Osteoblast (primary cell): ENCODE results near the gene DDIAS. TPM values are rescaled to one million over a fixed set of nuclear protein-coding genes. Genes with fewer than 3 reads are reported as not detected.
"Not testable (repeated sequence)": the region's sequence is repeated elsewhere in the genome, so short reads cannot be mapped to it uniquely, and the experiment has no call there.

Source experiments
- DNase-seq: peaks from one replicate; pipeline ENCODE4 v3.0.0; 2011; ENCODE audit warnings: low spot score, mixed read lengths; ENCODE audit not compliant: insufficient read length; ENCODE audit errors: missing footprints
- H2AFZ ChIP-seq: 2 replicates; pipeline ENCODE4 v1.6.0; 2011; ENCODE audit warnings: mild to moderate bottlenecking, low read length
- H3K27ac ChIP-seq: 2 replicates; pipeline ENCODE4 v1.5.1; 2011; ENCODE audit warnings: mild to moderate bottlenecking, low read depth, low read length, moderate library complexity
- H3K27me3 ChIP-seq: 2 replicates; pipeline ENCODE4 v1.6.0; 2012; ENCODE audit warnings: mild to moderate bottlenecking, control low read depth, inconsistent platforms, low read length, moderate library complexity; ENCODE audit not compliant: insufficient read depth
- H3K36me3 ChIP-seq: 2 replicates; pipeline ENCODE4 v1.5.1; 2011; ENCODE audit warnings: mild to moderate bottlenecking, low read length, control low read depth, moderate library complexity; ENCODE audit not compliant: insufficient read depth
- H3K4me1 ChIP-seq: 2 replicates; pipeline ENCODE4 v1.5.1; 2011; ENCODE audit warnings: mild to moderate bottlenecking, low read length, control low read depth, moderate library complexity; ENCODE audit not compliant: insufficient read depth
- H3K4me2 ChIP-seq: 2 replicates; pipeline ENCODE4 v1.6.0; 2011; ENCODE audit warnings: mild to moderate bottlenecking, low read length; ENCODE audit not compliant: insufficient read depth
- H3K4me3 ChIP-seq: fragments of 200-600 bp; sonication (generic); 3 replicates; pipeline ENCODE4 v1.5.1; 2012; ENCODE audit warnings: mild to moderate bottlenecking, low read length, inconsistent platforms; ENCODE audit not compliant: insufficient read depth
- H3K79me2 ChIP-seq: 2 replicates; pipeline ENCODE4 v1.6.0; 2012; ENCODE audit warnings: mild to moderate bottlenecking, low read length, control low read depth, inconsistent platforms; ENCODE audit not compliant: insufficient read depth
- H3K9me3 ChIP-seq: 2 replicates; pipeline ENCODE4 v1.5.1; 2011; ENCODE audit warnings: low read depth, low read length, control low read depth
- H4K20me1 ChIP-seq: 2 replicates; pipeline ENCODE4 v1.6.0; 2012; ENCODE audit warnings: mild to moderate bottlenecking, low read length, control low read depth; ENCODE audit not compliant: insufficient read depth
- total RNA-seq: library from RNA; depleted of rRNA; stranded (reverse); fragments of >200 nt; gene quantifications from 2 replicates; pipeline ENCODE4 v1.2.3, GENCODE V29; 2012
- TF ChIP-seq, protein P1 (sequence below): IDR thresholded peaks from 2 replicates; pipeline ENCODE4 v1.5.1; 2011; ENCODE audit warnings: mild to moderate bottlenecking, low read depth, low read length, moderate library complexity; ENCODE audit errors: extremely low read depth

DDIAS gene
- total RNA-seq, 1 donor, result 1.8 TPM

- Histone ChIP-seq H3K79me2 (no peaks in the 10 kb centered on the region), H2AFZ (no peak overlapping the region), H3K27me3 (no peaks in the 10 kb centered on the region), H3K9me3 (no peaks in the 10 kb centered on the region), H3K27ac (no peak overlapping the region), H3K4me3 (no peak overlapping the region), H4K20me1 (no peaks in the 10 kb centered on the region), H3K4me1 (no peaks in the 10 kb centered on the region), H3K36me3 (no peaks in the 10 kb centered on the region), H3K4me2 (no peak overlapping the region)
- TF ChIP-seq, protein P1, sequence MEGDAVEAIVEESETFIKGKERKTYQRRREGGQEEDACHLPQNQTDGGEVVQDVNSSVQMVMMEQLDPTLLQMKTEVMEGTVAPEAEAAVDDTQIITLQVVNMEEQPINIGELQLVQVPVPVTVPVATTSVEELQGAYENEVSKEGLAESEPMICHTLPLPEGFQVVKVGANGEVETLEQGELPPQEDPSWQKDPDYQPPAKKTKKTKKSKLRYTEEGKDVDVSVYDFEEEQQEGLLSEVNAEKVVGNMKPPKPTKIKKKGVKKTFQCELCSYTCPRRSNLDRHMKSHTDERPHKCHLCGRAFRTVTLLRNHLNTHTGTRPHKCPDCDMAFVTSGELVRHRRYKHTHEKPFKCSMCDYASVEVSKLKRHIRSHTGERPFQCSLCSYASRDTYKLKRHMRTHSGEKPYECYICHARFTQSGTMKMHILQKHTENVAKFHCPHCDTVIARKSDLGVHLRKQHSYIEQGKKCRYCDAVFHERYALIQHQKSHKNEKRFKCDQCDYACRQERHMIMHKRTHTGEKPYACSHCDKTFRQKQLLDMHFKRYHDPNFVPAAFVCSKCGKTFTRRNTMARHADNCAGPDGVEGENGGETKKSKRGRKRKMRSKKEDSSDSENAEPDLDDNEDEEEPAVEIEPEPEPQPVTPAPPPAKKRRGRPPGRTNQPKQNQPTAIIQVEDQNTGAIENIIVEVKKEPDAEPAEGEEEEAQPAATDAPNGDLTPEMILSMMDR, result no peak
- DNase-seq, result no peak
Observed at GRCh38 chr11:82967381-82967780, 65.8 kb downstream of the DDIAS start.

DNA sequence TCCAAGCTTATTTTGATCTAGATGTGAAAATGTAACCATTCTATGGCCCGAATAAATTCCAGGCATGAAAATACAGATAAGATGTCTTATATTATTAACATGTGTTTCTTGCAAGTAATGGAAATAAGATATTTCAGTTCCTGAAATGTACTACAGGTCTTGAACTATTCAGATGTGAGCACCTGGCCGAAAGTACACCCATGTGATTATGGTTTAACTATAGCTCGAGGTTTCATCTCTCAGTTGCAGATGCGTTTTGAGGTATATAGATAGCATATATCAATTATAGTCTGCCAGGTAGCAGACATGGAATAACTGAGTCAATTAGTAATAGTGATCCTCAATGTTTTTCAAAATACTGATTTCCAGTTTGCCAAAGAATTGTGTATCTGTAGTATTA lies 68.3 kb downstream of the DDIAS start:
- Histone ChIP-seq H3K4me2 (no peak overlapping the region), H2AFZ (no peak overlapping the region), H3K9me3 (no peaks in the 10 kb centered on the region), H3K4me1 (no peaks in the 10 kb centered on the region), H3K36me3 (no peaks in the 10 kb centered on the region), H4K20me1 (no peaks in the 10 kb centered on the region), H3K27ac (no peak overlapping the region), H3K27me3 (no peaks in the 10 kb centered on the region), H3K79me2 (no peaks in the 10 kb centered on the region), H3K4me3 (no peak overlapping the region)
- DNase-seq, result peak; percentile 35
- TF ChIP-seq, protein P1, result no peak

DNA sequence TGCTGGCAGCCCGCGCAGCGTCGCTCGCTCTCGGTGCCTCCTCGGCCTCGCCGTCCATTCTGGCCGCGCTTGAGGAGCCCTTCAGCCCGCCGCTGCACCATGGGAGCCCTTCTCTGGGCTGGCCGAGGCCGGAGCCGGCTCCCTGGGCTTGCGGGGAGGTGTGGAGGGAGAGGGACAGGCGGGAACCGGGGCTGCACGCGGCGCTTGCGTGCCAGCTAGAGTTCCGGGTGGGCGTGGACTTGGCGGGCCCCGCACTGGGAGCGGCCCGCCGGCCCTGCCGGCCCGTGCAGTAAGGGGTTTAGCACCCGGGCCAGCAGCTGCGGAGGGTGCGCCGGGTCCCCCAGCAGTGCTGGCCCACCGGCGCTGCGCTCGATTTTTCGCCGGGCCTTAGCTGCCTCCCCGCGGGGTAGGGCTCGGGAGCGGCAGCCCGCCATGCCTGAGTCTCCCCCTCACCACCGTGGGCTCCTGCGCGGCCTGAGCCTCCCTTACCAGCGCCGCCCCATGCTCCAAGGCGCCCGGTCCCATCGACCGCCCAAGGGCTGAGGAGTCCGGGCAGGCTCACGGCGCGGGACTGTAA lies 69.1 kb downstream of the DDIAS start:
- not testable (repeated sequence) for H3K4me1 ChIP-seq, H3K4me3 ChIP-seq, H3K4me2 ChIP-seq, H3K36me3 ChIP-seq, H3K27me3 ChIP-seq, H3K79me2 ChIP-seq, H3K9me3 ChIP-seq, H2AFZ ChIP-seq, DNase-seq, H4K20me1 ChIP-seq, H3K27ac ChIP-seq

DNA sequence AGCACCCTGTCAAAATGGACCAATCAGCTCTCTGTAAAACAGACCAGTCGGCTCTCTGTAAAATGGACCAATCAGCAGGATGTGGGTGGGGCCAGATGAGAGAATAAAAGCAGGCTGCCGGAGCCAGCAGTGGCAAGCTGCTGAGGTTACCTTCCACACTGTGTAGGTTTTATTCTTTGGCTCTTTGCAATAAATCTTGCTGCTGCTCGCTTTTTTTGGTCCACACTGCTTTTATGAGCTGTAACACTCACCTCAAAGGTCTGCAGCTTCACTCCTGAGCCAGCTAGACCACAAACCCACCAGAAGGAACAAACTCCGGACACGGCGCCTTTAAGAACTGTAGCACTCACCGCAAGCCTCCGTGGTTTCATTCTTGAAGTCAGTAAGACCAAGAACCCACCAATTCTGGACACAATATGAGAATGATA lies 70.0 kb downstream of the DDIAS start:
- Histone ChIP-seq H3K4me3 (peak overlapping the region; percentile 62), H2AFZ (peak overlapping the region; percentile 26), H3K4me2 (peak overlapping the region; percentile 71)
- DNase-seq, H3K36me3 ChIP-seq, H4K20me1 ChIP-seq, H3K9me3 ChIP-seq, H3K27me3 ChIP-seq, H3K79me2 ChIP-seq, H3K4me1 ChIP-seq, H3K27ac ChIP-seq: not testable (repeated sequence)

DNA sequence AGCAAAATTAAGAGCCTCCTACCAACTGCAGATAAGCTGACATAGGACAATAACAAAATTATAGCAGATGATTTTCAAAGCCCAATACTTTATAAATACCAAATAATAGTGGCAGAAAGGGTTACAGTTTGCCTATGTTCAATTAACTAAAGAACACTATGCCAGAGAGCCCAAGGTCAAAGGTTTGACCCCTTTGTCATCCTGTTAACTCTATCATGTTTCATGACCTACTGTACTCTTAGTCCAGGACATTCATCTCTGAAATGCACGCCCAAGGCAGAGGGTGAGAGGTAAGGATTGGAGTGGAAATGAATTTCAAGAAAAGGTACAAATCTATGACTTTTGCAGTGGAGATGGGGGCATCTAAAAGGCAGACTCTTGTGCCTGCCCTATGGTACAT lies 70.6 kb downstream of the DDIAS start:
- DNase-seq, result no peak
- TF ChIP-seq, protein P1, result no peak
- Histone ChIP-seq H3K36me3 (no peaks in the 10 kb centered on the region), H3K27ac (no peak overlapping the region), H3K27me3 (no peaks in the 10 kb centered on the region), H3K9me3 (no peaks in the 10 kb centered on the region), H4K20me1 (no peaks in the 10 kb centered on the region), H3K4me1 (no peaks in the 10 kb centered on the region), H3K4me3 (peak overlapping the region; percentile 62), H3K4me2 (peak overlapping the region; percentile 71), H2AFZ (no peak overlapping the region), H3K79me2 (no peaks in the 10 kb centered on the region)
